ENCODE data around the gene KLF9. TPM values are rescaled to one million over a fixed set of nuclear protein-coding genes. Genes with fewer than 3 reads are reported as not detected.

KLF9 gene
- polyA plus RNA-seq, 1 of the 3 experiments (the other 2 are of a cell fraction): 5.8 TPM

DNA sequence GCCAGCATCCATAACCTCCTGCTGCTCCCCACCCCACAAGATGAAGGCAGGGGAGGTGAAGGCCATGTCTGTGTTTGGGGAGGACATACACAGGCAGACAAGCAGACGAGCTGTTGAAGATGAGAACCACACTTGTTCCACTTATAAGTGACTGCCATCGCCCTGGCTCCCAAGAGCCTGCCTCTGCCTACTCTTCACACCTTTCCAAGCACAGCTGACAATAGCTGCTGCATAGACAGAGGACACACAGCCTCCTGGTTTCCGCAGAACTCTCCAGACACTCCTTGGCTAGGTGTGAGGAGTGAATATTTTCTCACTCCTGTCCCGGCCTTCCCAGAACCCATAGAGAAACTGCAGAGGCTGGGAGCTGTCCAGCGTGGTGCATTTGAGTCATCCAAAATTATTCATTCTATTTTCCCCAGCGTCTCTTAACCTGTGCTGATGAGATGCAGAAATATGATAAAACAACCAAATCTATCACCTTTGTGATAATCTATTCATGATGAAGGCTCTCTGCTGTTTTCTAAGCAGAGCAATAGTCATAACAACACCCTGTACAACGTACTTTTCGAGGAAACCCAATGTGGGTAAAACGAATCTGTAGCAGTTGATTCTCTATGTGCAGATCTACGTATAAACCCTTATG is 24.7 kb downstream of the KLF9 start:
- Histone ChIP-seq H3K9me3 (no peaks in the 10 kb centered on the region), H3K27me3 (ENCODE audit: insufficient read depth) (no peaks in the 10 kb centered on the region), H3K4me3 (ENCODE audit: low read depth in 2 of 2, low read length in 1 of 2) (no peak overlapping the region), H3K4me1 (ENCODE audit: control insufficient read depth in 1 of 2, insufficient read depth in 2 of 2, low read depth in 1 of 2, low read length in 1 of 2) (peaks cover 0 to 2% of the 10 kb centered on the region in 2 experiments; a peak in 2 of 4 replicates), H3K9ac (no peak overlapping the region), H3K9me2 (no peaks in the 10 kb centered on the region), H4K20me1 (ENCODE audit: insufficient read depth) (peaks cover 72% of the 10 kb centered on the region), H3K36me3 (replicated peaks in 1 of 2; ENCODE audit: control insufficient read depth in 1 of 2, insufficient read depth in 2 of 2, low read length in 1 of 2) (peaks cover 12 to 15% of the 10 kb centered on the region in 2 experiments), H3K27ac (ENCODE audit: low read depth in 2 of 2, low read length in 1 of 2) (no peak overlapping the region), H2AFZ (ENCODE audit: low read depth) (no peak overlapping the region), H3F3A (replicated peaks; ENCODE audit: insufficient read depth) (no peaks in the 10 kb centered on the region), H3K79me2 (ENCODE audit: insufficient read depth) (peaks cover 26% of the 10 kb centered on the region; the same call in 1 of the 2 replicates), H3K4me2 (no peak overlapping the region)
- TF ChIP-seq MXI1 (IDR thresholded peaks at IDR 0.05; ENCODE audit: low read depth, low read length) (no peak), MEF2A (IDR thresholded peaks at IDR 0.05; ENCODE audit: borderline replicate concordance, low read depth) (no peak), REST (IDR thresholded peaks at IDR 0.05; ENCODE audit: low read depth, low read length) (peak; percentile 96), SMC3 (IDR thresholded peaks at IDR 0.05; ENCODE audit: low read depth, low read length) (no peak), FOSL2 (IDR thresholded peaks at IDR 0.05; ENCODE audit: borderline replicate concordance, low read depth) (no peak)
- TF ChIP-seq, protein P1, sequence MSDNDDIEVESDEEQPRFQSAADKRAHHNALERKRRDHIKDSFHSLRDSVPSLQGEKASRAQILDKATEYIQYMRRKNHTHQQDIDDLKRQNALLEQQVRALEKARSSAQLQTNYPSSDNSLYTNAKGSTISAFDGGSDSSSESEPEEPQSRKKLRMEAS (IDR thresholded peaks at IDR 0.05; ENCODE audit: low read depth): no peak
- CTCF ChIA-PET: no interaction called here
- POLR2A ChIA-PET: no interaction called here
- WGBS (ENCODE audit: low lambda C conversion rate): 87% methylated on average over 10 of the region's 10 CpGs
- DNase-seq: no peak

DNA sequence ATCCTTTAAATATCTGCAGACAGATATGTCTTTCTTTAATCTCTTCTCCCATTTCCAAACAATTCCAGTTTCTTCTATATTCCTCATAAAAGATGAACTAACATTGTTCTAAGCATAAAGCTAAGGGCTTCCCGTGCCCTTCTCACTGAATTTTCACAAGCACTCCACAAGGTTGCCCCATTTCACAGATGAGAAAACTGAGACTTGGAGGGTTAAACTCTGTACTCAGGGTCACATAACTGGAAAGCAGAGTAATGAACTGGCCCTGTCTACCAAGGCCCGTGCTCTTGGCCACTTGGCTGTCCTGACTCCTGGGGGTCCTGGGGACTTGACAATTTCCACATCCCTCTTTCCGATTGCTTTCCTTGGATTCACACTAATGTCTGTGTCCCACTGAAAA is 25.3 kb downstream of the KLF9 start:
- Histone ChIP-seq H3K9me3 (no peaks in the 10 kb centered on the region), H3K4me3 (ENCODE audit: low read depth in 2 of 2, low read length in 1 of 2) (no peak overlapping the region), H3K36me3 (replicated peaks in 1 of 2; ENCODE audit: control insufficient read depth in 1 of 2, insufficient read depth in 2 of 2, low read length in 1 of 2) (peaks cover 12 to 20% of the 10 kb centered on the region in 2 experiments), H2AFZ (ENCODE audit: low read depth) (no peak overlapping the region), H3K27me3 (ENCODE audit: insufficient read depth) (no peaks in the 10 kb centered on the region), H3K4me1 (ENCODE audit: control insufficient read depth in 1 of 2, insufficient read depth in 2 of 2, low read depth in 1 of 2, low read length in 1 of 2) (peaks cover 0 to 2% of the 10 kb centered on the region in 2 experiments; a peak in 2 of 4 replicates), H3K4me2 (no peak overlapping the region), H3K9me2 (no peaks in the 10 kb centered on the region), H3K9ac (no peak overlapping the region), H3F3A (replicated peaks; ENCODE audit: insufficient read depth) (no peaks in the 10 kb centered on the region), H3K79me2 (ENCODE audit: insufficient read depth) (peaks cover 21% of the 10 kb centered on the region; the same call in 1 of the 2 replicates), H3K27ac (ENCODE audit: low read depth in 2 of 2, low read length in 1 of 2) (no peak overlapping the region), H4K20me1 (ENCODE audit: insufficient read depth) (peaks cover 66% of the 10 kb centered on the region)
- POLR2A ChIA-PET: no interaction called here
- DNase-seq: no peak
- TF ChIP-seq SIN3A (IDR thresholded peaks at IDR 0.05; ENCODE audit: borderline replicate concordance, low read depth, low read length) (no peak), SMC3 (IDR thresholded peaks at IDR 0.05; ENCODE audit: low read depth, low read length) (no peak), FOXM1 (IDR thresholded peaks at IDR 0.05; ENCODE audit: low read depth) (no peak), USF2 (IDR thresholded peaks at IDR 0.05; ENCODE audit: borderline replicate concordance, low read depth, low read length) (no peak), POLR2AphosphoS5 (IDR thresholded peaks at IDR 0.05; ENCODE audit: low read depth, low read length) (no peak), GABPA (IDR thresholded peaks at IDR 0.05; ENCODE audit: low read depth) (no peak), IRF3 (IDR thresholded peaks at IDR 0.05; ENCODE audit: low read depth, low read length) (no peak), NFIC (IDR thresholded peaks at IDR 0.05; ENCODE audit: borderline replicate concordance) (no peak), YY1 (IDR thresholded peaks at IDR 0.05; ENCODE audit: low read depth) (no peak), TAF1 (IDR thresholded peaks at IDR 0.05; ENCODE audit: borderline replicate concordance, low read depth, low read length) (no peak)
- CTCF ChIA-PET: no interaction called here
- WGBS (ENCODE audit: low lambda C conversion rate): 72% methylated on average over 3 of the region's 3 CpGs
